ENCODE data around the gene LCA5.

Gene LCA5

GRCh38 chr6:79559706-79560105 is 22.5 kb upstream of the LCA5 start:
- H3K27me3 ChIP-seq (ENCODE audit: control insufficient read depth in 2 of 2, insufficient read depth in 2 of 2, low read length in 2 of 2), result no peaks in the 10 kb centered on the region
- H3K4me1 ChIP-seq (ENCODE audit: control insufficient read depth in 2 of 2, insufficient read depth in 2 of 2, low read length in 2 of 2), result no peaks in the 10 kb centered on the region
- H3K27ac ChIP-seq (ENCODE audit: low read depth in 2 of 2, low read length in 2 of 2), result no peak overlapping the region
- no peak overlapping the region for H3K4me3 ChIP-seq (ENCODE audit: low read length in 2 of 2)
- no peaks in the 10 kb centered on the region for H3K36me3 ChIP-seq (ENCODE audit: control insufficient read depth in 2 of 2, insufficient read depth in 2 of 2, low read length in 2 of 2)
- no peak overlapping the region for H3K9ac ChIP-seq (ENCODE audit: low read depth in 1 of 2, low read length in 2 of 2)
- H3K9me3 ChIP-seq (ENCODE audit: control insufficient read depth in 2 of 2, low read length in 2 of 2), result no peaks in the 10 kb centered on the region

GRCh38 chr6:79557673-79558467 is 20.6 kb upstream of the LCA5 start:
- Histone ChIP-seq H3K9ac (ENCODE audit: low read depth in 1 of 2, low read length in 2 of 2) (no peak overlapping the region), H3K4me1 (ENCODE audit: control insufficient read depth in 2 of 2, insufficient read depth in 2 of 2, low read length in 2 of 2) (no peaks in the 10 kb centered on the region)

GRCh38 chr6:79554305-79554704 is 17.1 kb upstream of the LCA5 start:
- Histone ChIP-seq H3K9me3 (ENCODE audit: control insufficient read depth in 2 of 2, low read length in 2 of 2) (no peaks in the 10 kb centered on the region), H3K9ac (ENCODE audit: low read depth in 1 of 2, low read length in 2 of 2) (no peak overlapping the region), H3K27ac (ENCODE audit: low read depth in 2 of 2, low read length in 2 of 2) (no peak overlapping the region), H3K27me3 (ENCODE audit: control insufficient read depth in 2 of 2, insufficient read depth in 2 of 2, low read length in 2 of 2) (no peaks in the 10 kb centered on the region), H3K4me3 (ENCODE audit: low read length in 2 of 2) (no peak overlapping the region), H3K4me1 (ENCODE audit: control insufficient read depth in 2 of 2, insufficient read depth in 2 of 2, low read length in 2 of 2) (no peaks in the 10 kb centered on the region), H3K36me3 (ENCODE audit: control insufficient read depth in 2 of 2, insufficient read depth in 2 of 2, low read length in 2 of 2) (peaks cover 0 to 2% of the 10 kb centered on the region in 2 donors)

More at GRCh38 chr6:79557673-79558467, 20.6 kb upstream of the LCA5 start:
- Histone ChIP-seq H3K27ac (ENCODE audit: low read depth in 2 of 2, low read length in 2 of 2) (no peak overlapping the region), H3K4me3 (ENCODE audit: low read length in 2 of 2) (no peak overlapping the region), H3K9me3 (ENCODE audit: control insufficient read depth in 2 of 2, low read length in 2 of 2) (no peaks in the 10 kb centered on the region), H3K27me3 (ENCODE audit: control insufficient read depth in 2 of 2, insufficient read depth in 2 of 2, low read length in 2 of 2) (no peaks in the 10 kb centered on the region), H3K36me3 (ENCODE audit: control insufficient read depth in 2 of 2, insufficient read depth in 2 of 2, low read length in 2 of 2) (no peaks in the 10 kb centered on the region)

- H3K9me3 ChIP-seq (ENCODE audit: control insufficient read depth in 2 of 2, low read length in 2 of 2), result no peaks in the 10 kb centered on the region
- H3K4me1 ChIP-seq (ENCODE audit: control insufficient read depth in 2 of 2, insufficient read depth in 2 of 2, low read length in 2 of 2), result no peaks in the 10 kb centered on the region
Observed at GRCh38 chr6:79551401-79551800, 14.2 kb upstream of the LCA5 start.

GRCh38 chr6:79548304-79548703 is 11.1 kb upstream of the LCA5 start:
- no peaks in the 10 kb centered on the region for H3K27me3 ChIP-seq (ENCODE audit: control insufficient read depth in 2 of 2, insufficient read depth in 2 of 2, low read length in 2 of 2)
- peaks cover 0 to 2% of the 10 kb centered on the region in 2 donors for H3K36me3 ChIP-seq (ENCODE audit: control insufficient read depth in 2 of 2, insufficient read depth in 2 of 2, low read length in 2 of 2)
- H3K9me3 ChIP-seq (ENCODE audit: control insufficient read depth in 2 of 2, low read length in 2 of 2), result no peaks in the 10 kb centered on the region
- H3K27ac ChIP-seq (ENCODE audit: low read depth in 2 of 2, low read length in 2 of 2), result no peak overlapping the region
- no peak overlapping the region for H3K9ac ChIP-seq (ENCODE audit: low read depth in 1 of 2, low read length in 2 of 2)
- no peak overlapping the region for H3K4me3 ChIP-seq (ENCODE audit: low read length in 2 of 2)
- peaks cover 0 to 5% of the 10 kb centered on the region in 2 donors for H3K4me1 ChIP-seq (ENCODE audit: control insufficient read depth in 2 of 2, insufficient read depth in 2 of 2, low read length in 2 of 2)

More at GRCh38 chr6:79551401-79551800, 14.2 kb upstream of the LCA5 start:
- Histone ChIP-seq H3K27ac (ENCODE audit: low read depth in 2 of 2, low read length in 2 of 2) (no peak overlapping the region), H3K36me3 (ENCODE audit: control insufficient read depth in 2 of 2, insufficient read depth in 2 of 2, low read length in 2 of 2) (peaks cover 0 to 2% of the 10 kb centered on the region in 2 donors), H3K27me3 (ENCODE audit: control insufficient read depth in 2 of 2, insufficient read depth in 2 of 2, low read length in 2 of 2) (no peaks in the 10 kb centered on the region), H3K4me3 (ENCODE audit: low read length in 2 of 2) (no peak overlapping the region), H3K9ac (ENCODE audit: low read depth in 1 of 2, low read length in 2 of 2) (no peak overlapping the region)

GRCh38 chr6:79546186-79546585 is 9.0 kb upstream of the LCA5 start:
- peaks cover 0 to 2% of the 10 kb centered on the region in 2 donors for H3K36me3 ChIP-seq (ENCODE audit: control insufficient read depth in 2 of 2, insufficient read depth in 2 of 2, low read length in 2 of 2)
- H3K4me1 ChIP-seq (ENCODE audit: control insufficient read depth in 2 of 2, insufficient read depth in 2 of 2, low read length in 2 of 2), result peaks cover 0 to 5% of the 10 kb centered on the region in 2 donors
- H3K4me3 ChIP-seq (ENCODE audit: low read length in 2 of 2), result no peak overlapping the region
- no peaks in the 10 kb centered on the region for H3K9me3 ChIP-seq (ENCODE audit: control insufficient read depth in 2 of 2, low read length in 2 of 2)
- H3K27ac ChIP-seq (ENCODE audit: low read depth in 2 of 2, low read length in 2 of 2), result no peak overlapping the region
- H3K27me3 ChIP-seq (ENCODE audit: control insufficient read depth in 2 of 2, insufficient read depth in 2 of 2, low read length in 2 of 2), result no peaks in the 10 kb centered on the region
- no peak overlapping the region for H3K9ac ChIP-seq (ENCODE audit: low read depth in 1 of 2, low read length in 2 of 2)

- Histone ChIP-seq H3K4me1 (ENCODE audit: control insufficient read depth in 2 of 2, insufficient read depth in 2 of 2, low read length in 2 of 2) (peaks cover 0 to 5% of the 10 kb centered on the region in 2 donors), H3K9me3 (ENCODE audit: control insufficient read depth in 2 of 2, low read length in 2 of 2) (no peaks in the 10 kb centered on the region), H3K36me3 (ENCODE audit: control insufficient read depth in 2 of 2, insufficient read depth in 2 of 2, low read length in 2 of 2) (no peaks in the 10 kb centered on the region), H3K27ac (ENCODE audit: low read depth in 2 of 2, low read length in 2 of 2) (peak overlapping the region in 1 of 2 donors; percentile 12), H3K27me3 (ENCODE audit: control insufficient read depth in 2 of 2, insufficient read depth in 2 of 2, low read length in 2 of 2) (no peaks in the 10 kb centered on the region), H3K9ac (ENCODE audit: low read depth in 1 of 2, low read length in 2 of 2) (no peak overlapping the region), H3K4me3 (ENCODE audit: low read length in 2 of 2) (peak overlapping the region; percentile 35 to 41)
Observed at GRCh38 chr6:79544939-79545450, 7.8 kb upstream of the LCA5 start.

GRCh38 chr6:79544299-79544927 is 7.2 kb upstream of the LCA5 start:
- Histone ChIP-seq H3K9ac (ENCODE audit: low read depth in 1 of 2, low read length in 2 of 2) (no peak overlapping the region), H3K27me3 (ENCODE audit: control insufficient read depth in 2 of 2, insufficient read depth in 2 of 2, low read length in 2 of 2) (no peaks in the 10 kb centered on the region), H3K4me1 (ENCODE audit: control insufficient read depth in 2 of 2, insufficient read depth in 2 of 2, low read length in 2 of 2) (peaks cover 0 to 5% of the 10 kb centered on the region in 2 donors), H3K4me3 (ENCODE audit: low read length in 2 of 2) (peak overlapping the region in 1 of 2 donors; percentile 35), H3K9me3 (ENCODE audit: control insufficient read depth in 2 of 2, low read length in 2 of 2) (no peaks in the 10 kb centered on the region), H3K27ac (ENCODE audit: low read depth in 2 of 2, low read length in 2 of 2) (peak overlapping the region in 1 of 2 donors; percentile 15), H3K36me3 (ENCODE audit: control insufficient read depth in 2 of 2, insufficient read depth in 2 of 2, low read length in 2 of 2) (no peaks in the 10 kb centered on the region)

GRCh38 chr6:79543886-79544285 is 6.7 kb upstream of the LCA5 start:
- Histone ChIP-seq H3K4me1 (ENCODE audit: control insufficient read depth in 2 of 2, insufficient read depth in 2 of 2, low read length in 2 of 2) (peaks cover 0 to 5% of the 10 kb centered on the region in 2 donors), H3K36me3 (ENCODE audit: control insufficient read depth in 2 of 2, insufficient read depth in 2 of 2, low read length in 2 of 2) (no peaks in the 10 kb centered on the region), H3K27ac (ENCODE audit: low read depth in 2 of 2, low read length in 2 of 2) (peak overlapping the region in 1 of 2 donors; percentile 15), H3K9ac (ENCODE audit: low read depth in 1 of 2, low read length in 2 of 2) (no peak overlapping the region), H3K9me3 (ENCODE audit: control insufficient read depth in 2 of 2, low read length in 2 of 2) (no peaks in the 10 kb centered on the region), H3K4me3 (ENCODE audit: low read length in 2 of 2) (no peak overlapping the region), H3K27me3 (ENCODE audit: control insufficient read depth in 2 of 2, insufficient read depth in 2 of 2, low read length in 2 of 2) (no peaks in the 10 kb centered on the region)

- H3K27ac ChIP-seq (ENCODE audit: low read depth in 2 of 2, low read length in 2 of 2), result no peak overlapping the region
Observed at GRCh38 chr6:79543411-79543810, 6.2 kb upstream of the LCA5 start.

More at GRCh38 chr6:79543411-79543810, 6.2 kb upstream of the LCA5 start:
- Histone ChIP-seq H3K4me3 (ENCODE audit: low read length in 2 of 2) (no peak overlapping the region), H3K27me3 (ENCODE audit: control insufficient read depth in 2 of 2, insufficient read depth in 2 of 2, low read length in 2 of 2) (no peaks in the 10 kb centered on the region), H3K36me3 (ENCODE audit: control insufficient read depth in 2 of 2, insufficient read depth in 2 of 2, low read length in 2 of 2) (no peaks in the 10 kb centered on the region), H3K4me1 (ENCODE audit: control insufficient read depth in 2 of 2, insufficient read depth in 2 of 2, low read length in 2 of 2) (peaks cover 1 to 5% of the 10 kb centered on the region in 2 donors), H3K9me3 (ENCODE audit: control insufficient read depth in 2 of 2, low read length in 2 of 2) (no peaks in the 10 kb centered on the region), H3K9ac (ENCODE audit: low read depth in 1 of 2, low read length in 2 of 2) (no peak overlapping the region)
